ENCODE results near the gene CXCL6. TPM values are rescaled to one million over a fixed set of nuclear protein-coding genes. Genes with fewer than 3 reads are reported as not detected.

The CXCL6 gene
- total RNA-seq, 4 donors from 2014 or later = 0.66 to 1.8 TPM; not detected in 2

DNA sequence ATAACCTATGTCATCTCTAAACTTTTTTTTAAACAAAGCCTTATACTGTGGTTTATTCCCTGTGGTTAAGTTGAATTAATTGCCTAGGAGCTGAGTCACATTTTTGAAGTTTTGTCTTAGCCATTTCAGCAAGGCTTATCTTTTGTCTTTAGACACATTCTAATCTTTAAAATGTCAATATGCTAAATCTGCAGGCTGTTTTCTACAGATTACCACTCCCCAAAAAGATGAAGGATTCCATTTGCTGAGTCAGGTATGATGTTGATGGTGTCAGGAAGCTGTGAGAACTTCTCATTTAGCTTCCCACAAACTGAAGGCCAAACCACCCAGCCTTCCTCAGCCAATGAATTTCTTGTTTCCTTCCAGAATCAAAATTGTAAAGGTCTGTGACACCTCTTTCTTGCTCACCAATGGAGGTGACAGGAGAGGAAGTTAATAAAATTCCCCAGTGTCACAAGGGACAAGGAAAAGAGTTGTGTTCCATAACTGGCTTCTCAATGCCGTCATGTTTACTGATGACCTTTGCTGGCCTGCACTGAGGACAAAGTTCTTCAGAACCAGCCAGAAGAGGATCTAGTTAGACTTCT is 3.7 kb upstream of the CXCL6 start:
- no peaks in the 10 kb centered on the region for H3K36me3 ChIP-seq
- peaks cover 0 to 10% (median 8%) of the 10 kb centered on the region in 4 donors for H3K4me1 ChIP-seq
- no peak overlapping the region for H3K27ac ChIP-seq (replicated peaks in 1 of 4)
- DNase-seq (ENCODE audit: extremely low spot score) = no peak
- WGBS = 92% methylated on average over 1 of the region's 1 CpG
- TF ChIP-seq, protein P1, sequence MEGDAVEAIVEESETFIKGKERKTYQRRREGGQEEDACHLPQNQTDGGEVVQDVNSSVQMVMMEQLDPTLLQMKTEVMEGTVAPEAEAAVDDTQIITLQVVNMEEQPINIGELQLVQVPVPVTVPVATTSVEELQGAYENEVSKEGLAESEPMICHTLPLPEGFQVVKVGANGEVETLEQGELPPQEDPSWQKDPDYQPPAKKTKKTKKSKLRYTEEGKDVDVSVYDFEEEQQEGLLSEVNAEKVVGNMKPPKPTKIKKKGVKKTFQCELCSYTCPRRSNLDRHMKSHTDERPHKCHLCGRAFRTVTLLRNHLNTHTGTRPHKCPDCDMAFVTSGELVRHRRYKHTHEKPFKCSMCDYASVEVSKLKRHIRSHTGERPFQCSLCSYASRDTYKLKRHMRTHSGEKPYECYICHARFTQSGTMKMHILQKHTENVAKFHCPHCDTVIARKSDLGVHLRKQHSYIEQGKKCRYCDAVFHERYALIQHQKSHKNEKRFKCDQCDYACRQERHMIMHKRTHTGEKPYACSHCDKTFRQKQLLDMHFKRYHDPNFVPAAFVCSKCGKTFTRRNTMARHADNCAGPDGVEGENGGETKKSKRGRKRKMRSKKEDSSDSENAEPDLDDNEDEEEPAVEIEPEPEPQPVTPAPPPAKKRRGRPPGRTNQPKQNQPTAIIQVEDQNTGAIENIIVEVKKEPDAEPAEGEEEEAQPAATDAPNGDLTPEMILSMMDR (IDR thresholded peaks at IDR 0.05) = no peak
- TF ChIP-seq POLR2AphosphoS5 (IDR thresholded peaks at IDR 0.05) (no peak), EP300 (IDR thresholded peaks at IDR 0.05) (no peak), POLR2A (IDR thresholded peaks at IDR 0.05; ENCODE audit: low read depth) (no peak)
- no peak overlapping the region for H3K4me3 ChIP-seq
- intact Hi-C loops (cut with DNase I) = no loop called here
- peaks cover 0 to 1% (median 0%) of the 10 kb centered on the region in 4 donors for H3K9me3 ChIP-seq
- H3K27me3 ChIP-seq = peaks cover 0 to 17% (median 5%) of the 10 kb centered on the region in 4 donors

DNA sequence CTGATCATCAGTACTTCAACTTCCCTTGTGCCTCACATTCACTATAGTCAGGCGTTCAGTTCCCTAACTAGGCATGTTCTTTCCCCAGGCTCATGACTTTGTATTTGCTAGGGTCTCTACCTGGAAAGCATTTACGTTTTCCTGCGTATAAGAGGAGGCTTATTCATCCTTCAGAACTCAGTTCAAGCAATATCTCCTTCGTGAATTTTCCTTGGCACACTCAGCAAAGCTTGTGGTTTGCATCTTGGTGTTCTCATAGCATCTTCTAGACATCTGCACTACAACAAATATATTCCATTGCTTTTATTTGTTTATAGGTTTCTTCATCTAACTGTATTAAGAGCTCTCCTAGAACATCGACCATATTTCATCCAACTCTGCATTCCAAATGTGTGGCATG is 2.6 kb downstream of the CXCL6 start:
- TF ChIP-seq POLR2A (IDR thresholded peaks at IDR 0.05; ENCODE audit: low read depth) = no peak
- TF ChIP-seq, protein P1 (IDR thresholded peaks at IDR 0.05) = no peak
- no peak for TF ChIP-seq EP300 (IDR thresholded peaks at IDR 0.05)
- no peak for TF ChIP-seq POLR2AphosphoS5 (IDR thresholded peaks at IDR 0.05)

GRCh38 chr4:73839715-73840114 is 3.2 kb downstream of the CXCL6 start:
- intact Hi-C loops (cut with DNase I) = no loop called here
- H3K27me3 ChIP-seq = peaks cover 0 to 35% (median 5%) of the 10 kb centered on the region in 4 donors
- H3K27ac ChIP-seq (replicated peaks in 1 of 4) = no peak overlapping the region
- TF ChIP-seq POLR2AphosphoS5 (IDR thresholded peaks at IDR 0.05) = no peak
- no peak for TF ChIP-seq EP300 (IDR thresholded peaks at IDR 0.05)
- TF ChIP-seq, protein P1 (IDR thresholded peaks at IDR 0.05) = no peak
- no peak for TF ChIP-seq POLR2A (IDR thresholded peaks at IDR 0.05; ENCODE audit: low read depth)
- no peak for DNase-seq (ENCODE audit: extremely low spot score)
- no peaks in the 10 kb centered on the region for H3K9me3 ChIP-seq
- H3K4me3 ChIP-seq = no peak overlapping the region
- no peaks in the 10 kb centered on the region for H3K36me3 ChIP-seq
- WGBS = 75% methylated on average over 3 of the region's 3 CpGs
- peaks cover 0 to 10% (median 8%) of the 10 kb centered on the region in 4 donors for H3K4me1 ChIP-seq

More for the DNA sequence above, 2.6 kb downstream of the CXCL6 start:
- Histone ChIP-seq H3K4me1 (peaks cover 0 to 10% (median 8%) of the 10 kb centered on the region in 4 donors), H3K27me3 (peaks cover 0 to 35% (median 5%) of the 10 kb centered on the region in 4 donors), H3K9me3 (no peaks in the 10 kb centered on the region), H3K27ac (replicated peaks in 1 of 4) (no peak overlapping the region), H3K36me3 (no peaks in the 10 kb centered on the region), H3K4me3 (no peak overlapping the region)
- WGBS = 85% methylated on average over 5 of the region's 5 CpGs
- intact Hi-C loops (cut with DNase I) = no loop called here
- DNase-seq (ENCODE audit: extremely low spot score) = no peak

DNA sequence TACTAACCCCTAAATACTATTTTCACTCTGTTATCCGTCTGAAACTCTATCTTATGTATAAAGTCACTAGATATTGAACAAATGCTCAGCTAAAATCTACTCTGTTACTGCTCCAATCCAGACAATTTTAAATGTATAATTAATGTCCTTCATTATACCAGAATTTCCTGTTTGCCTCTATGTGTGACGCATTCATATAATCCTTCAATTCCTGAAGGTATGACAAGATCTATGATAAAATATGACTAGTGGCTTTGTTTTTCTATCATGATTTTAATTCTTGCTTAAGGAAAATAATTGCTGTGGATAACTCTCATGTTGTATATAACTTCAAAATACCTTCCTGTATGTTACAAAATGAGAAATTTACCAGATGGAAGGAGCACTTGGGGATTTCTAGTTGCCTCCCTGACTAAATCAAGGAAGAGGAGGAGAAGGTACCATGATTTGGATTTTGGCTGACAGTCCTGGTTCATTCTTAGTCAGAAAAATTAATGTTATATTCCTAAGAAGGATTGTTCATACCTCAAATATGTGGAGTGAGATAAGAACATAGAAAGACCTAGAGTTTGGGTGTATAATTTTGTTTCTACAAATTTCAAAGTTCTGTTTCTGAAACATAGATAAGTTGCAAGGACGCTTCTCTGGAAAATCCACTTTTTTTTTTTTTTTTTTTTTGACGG is 4.9 kb downstream of the CXCL6 start:
- TF ChIP-seq EP300 (IDR thresholded peaks at IDR 0.05) = no peak
- 66% methylated on average over 4 of the region's 4 CpGs for WGBS
- DNase-seq (ENCODE audit: extremely low spot score) = no peak

DNA sequence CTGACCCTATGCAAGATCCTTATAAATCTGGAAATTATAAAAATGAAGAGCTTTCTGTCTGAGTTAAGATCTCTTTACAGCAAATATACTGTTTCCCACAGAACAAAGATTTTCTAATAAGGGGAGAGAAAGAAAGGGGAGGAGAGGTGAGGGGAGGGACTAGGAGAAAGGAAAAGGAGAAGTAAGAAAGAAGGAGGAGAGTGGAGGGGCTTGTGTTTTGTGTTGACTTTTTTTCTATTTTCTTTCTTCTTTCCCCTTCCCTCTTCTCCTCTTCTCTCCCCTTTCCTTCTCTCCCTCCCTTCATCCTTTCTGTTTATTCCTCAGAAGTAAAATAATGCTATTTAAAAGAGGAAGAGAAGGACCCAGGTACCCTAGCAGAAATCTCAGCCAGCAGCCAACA is 6.2 kb downstream of the CXCL6 start:
- DNase-seq (ENCODE audit: extremely low spot score) = no peak
- TF ChIP-seq EP300 (IDR thresholded peaks at IDR 0.05) (no peak), POLR2A (IDR thresholded peaks at IDR 0.05; ENCODE audit: low read depth) (no peak), POLR2AphosphoS5 (IDR thresholded peaks at IDR 0.05) (no peak)
- TF ChIP-seq, protein P1 (IDR thresholded peaks at IDR 0.05) = no peak
- Histone ChIP-seq H3K27ac (replicated peaks in 1 of 4) (no peak overlapping the region), H3K4me3 (no peak overlapping the region), H3K27me3 (peaks cover 0 to 18% (median 0%) of the 10 kb centered on the region in 4 donors), H3K36me3 (no peaks in the 10 kb centered on the region), H3K9me3 (no peaks in the 10 kb centered on the region), H3K4me1 (no peaks in the 10 kb centered on the region)
- intact Hi-C loops (cut with DNase I) = no loop called here

More for the DNA sequence above, 4.9 kb downstream of the CXCL6 start:
- no peak overlapping the region for H3K4me3 ChIP-seq
- H3K9me3 ChIP-seq = no peaks in the 10 kb centered on the region
- H3K27me3 ChIP-seq = peaks cover 0 to 30% (median 4%) of the 10 kb centered on the region in 4 donors
- intact Hi-C loops (cut with DNase I) = no loop called here
- no peak overlapping the region for H3K27ac ChIP-seq (replicated peaks in 1 of 4)
- no peaks in the 10 kb centered on the region for H3K36me3 ChIP-seq
- H3K4me1 ChIP-seq = peaks cover 0 to 7% (median 6%) of the 10 kb centered on the region in 4 donors
